SH-SY5Y (cell line): ENCODE results near the gene ARHGEF25.

ENCODE experiments used
- GATA2 ChIP-seq: IDR thresholded peaks from 2 replicates; pipeline ENCODE4 v1.6.1; 2011; ENCODE audit warnings: mild to moderate bottlenecking, low read depth, low read length
- GATA3 ChIP-seq: IDR thresholded peaks from 2 replicates; pipeline ENCODE4 v1.6.1; 2011; ENCODE audit warnings: low read depth, mild to moderate bottlenecking, low read length, moderate library complexity

- TF ChIP-seq GATA2 (no peak), GATA3 (no peak)
Measured at GRCh38 chr12:57614948-57615500, 3.8 kb downstream of the ARHGEF25 start.
